Activated naive CD8-positive, alpha-beta T cell treated with anti-CD3 and anti-CD28 coated beads, Interleukin-2, amount 50 U/mL, for 24 hours (primary cell): Measurements from ENCODE around the gene RSPH1.

Experiments
- ATAC-seq: fragments of 150-1000 bp; cut with Tn5 transposase; one replicate; pipeline ENCODE4 v1.10.0; 2021
- DNase-seq: peaks from one replicate; pipeline ENCODE4 v3.0.0; 2021
- H3K27ac Mint-ChIP-seq: one replicate; pipeline ENCODE4 v1.8.0; 2021; ENCODE audit warnings: mild to moderate bottlenecking, mixed read lengths
- H3K27me3 Mint-ChIP-seq: one replicate; pipeline ENCODE4 v1.8.0; 2021; ENCODE audit warnings: mixed read lengths
- H3K36me3 Mint-ChIP-seq: one replicate; pipeline ENCODE4 v1.8.0; 2021; ENCODE audit warnings: low read depth, mixed read lengths
- H3K4me1 Mint-ChIP-seq: one replicate; pipeline ENCODE4 v1.8.0; 2021; ENCODE audit warnings: mixed read lengths
- H3K4me3 Mint-ChIP-seq: one replicate; pipeline ENCODE4 v1.8.0; 2021; ENCODE audit warnings: mild to moderate bottlenecking, moderate library complexity, mixed read lengths
- H3K9me3 Mint-ChIP-seq: one replicate; pipeline ENCODE4 v1.8.0; 2021; ENCODE audit warnings: mixed read lengths

RSPH1 gene

GRCh38 chr21:42465008-42465802, 30.8 kb downstream of the RSPH1 start:
- Mint-ChIP-seq H3K4me1 (peaks cover 68% of the 10 kb centered on the region), H3K9me3 (no peaks in the 10 kb centered on the region), H3K36me3 (peaks cover 3% of the 10 kb centered on the region), H3K27ac (peak overlapping the region; percentile 72), H3K4me3 (peak overlapping the region; percentile 28), H3K27me3 (peaks cover 3% of the 10 kb centered on the region)
- DNase-seq (peak; percentile 22), ATAC-seq (peak; percentile 2)

GRCh38 chr21:42463861-42464515, 32.0 kb downstream of the RSPH1 start:
- DNase-seq, result peak; percentile 66
- Mint-ChIP-seq H3K4me1 (peaks cover 73% of the 10 kb centered on the region), H3K4me3 (peak overlapping the region; percentile 12), H3K36me3 (peaks cover 3% of the 10 kb centered on the region), H3K27ac (peak overlapping the region; percentile 86), H3K9me3 (no peaks in the 10 kb centered on the region), H3K27me3 (peaks cover 3% of the 10 kb centered on the region)
- ATAC-seq, result peak; percentile 41

GRCh38 chr21:42461881-42462877, 33.8 kb downstream of the RSPH1 start:
- DNase-seq (no peak), ATAC-seq (peak; percentile 47)
- H3K27me3 Mint-ChIP-seq, result no peaks in the 10 kb centered on the region
- no peak overlapping the region for H3K27ac Mint-ChIP-seq
- peaks cover 70% of the 10 kb centered on the region for H3K4me1 Mint-ChIP-seq
- no peaks in the 10 kb centered on the region for H3K9me3 Mint-ChIP-seq
- H3K4me3 Mint-ChIP-seq, result peak overlapping the region; percentile 15
- peaks cover 3% of the 10 kb centered on the region for H3K36me3 Mint-ChIP-seq

GRCh38 chr21:42461185-42461520, 34.9 kb downstream of the RSPH1 start:
- H3K4me1 Mint-ChIP-seq, result peaks cover 73% of the 10 kb centered on the region
- H3K9me3 Mint-ChIP-seq, result no peaks in the 10 kb centered on the region
- no peak for ATAC-seq
- H3K27me3 Mint-ChIP-seq, result no peaks in the 10 kb centered on the region
- no peak for DNase-seq
- peaks cover 3% of the 10 kb centered on the region for H3K36me3 Mint-ChIP-seq
- peak overlapping the region; percentile 45 for H3K4me3 Mint-ChIP-seq
- H3K27ac Mint-ChIP-seq, result peak overlapping the region; percentile 80

GRCh38 chr21:42460391-42461184, 35.4 kb downstream of the RSPH1 start:
- Mint-ChIP-seq H3K9me3 (no peaks in the 10 kb centered on the region), H3K4me1 (peaks cover 73% of the 10 kb centered on the region), H3K27me3 (no peaks in the 10 kb centered on the region), H3K4me3 (peak overlapping the region; percentile 45), H3K36me3 (peaks cover 3% of the 10 kb centered on the region), H3K27ac (peak overlapping the region; percentile 80)
- DNase-seq (peak; percentile 51), ATAC-seq (peak; percentile 41)

GRCh38 chr21:42459546-42460215, 36.3 kb downstream of the RSPH1 start:
- no peaks in the 10 kb centered on the region for H3K27me3 Mint-ChIP-seq
- no peak overlapping the region for H3K4me3 Mint-ChIP-seq
- ATAC-seq (no peak), DNase-seq (no peak)
- H3K4me1 Mint-ChIP-seq, result peaks cover 67% of the 10 kb centered on the region
- peaks cover 3% of the 10 kb centered on the region for H3K36me3 Mint-ChIP-seq
- H3K9me3 Mint-ChIP-seq, result no peaks in the 10 kb centered on the region
- no peak overlapping the region for H3K27ac Mint-ChIP-seq

- no peak overlapping the region for H3K4me3 Mint-ChIP-seq
- H3K4me1 Mint-ChIP-seq, result peaks cover 64% of the 10 kb centered on the region
- no peaks in the 10 kb centered on the region for H3K27me3 Mint-ChIP-seq
- H3K36me3 Mint-ChIP-seq, result peaks cover 3% of the 10 kb centered on the region
- no peaks in the 10 kb centered on the region for H3K9me3 Mint-ChIP-seq
- no peak overlapping the region for H3K27ac Mint-ChIP-seq
- ATAC-seq, result no peak
- DNase-seq, result no peak
Observed at GRCh38 chr21:42459082-42459460, 37.0 kb downstream of the RSPH1 start.

GRCh38 chr21:42456457-42456856, 39.6 kb downstream of the RSPH1 start:
- peak; percentile 42 for DNase-seq
- Mint-ChIP-seq H3K4me1 (peaks cover 46% of the 10 kb centered on the region), H3K27me3 (no peaks in the 10 kb centered on the region), H3K4me3 (no peak overlapping the region), H3K27ac (no peak overlapping the region), H3K36me3 (no peaks in the 10 kb centered on the region), H3K9me3 (no peaks in the 10 kb centered on the region)
- peak; percentile 91 for ATAC-seq

- Mint-ChIP-seq H3K4me3 (no peak overlapping the region), H3K27me3 (no peaks in the 10 kb centered on the region), H3K4me1 (peaks cover 41% of the 10 kb centered on the region), H3K36me3 (no peaks in the 10 kb centered on the region), H3K9me3 (no peaks in the 10 kb centered on the region), H3K27ac (no peak overlapping the region)
- ATAC-seq, result no peak
- DNase-seq, result no peak
Observed at GRCh38 chr21:42455754-42456440, 40.1 kb downstream of the RSPH1 start.

- DNase-seq, result no peak
- no peak overlapping the region for H3K27ac Mint-ChIP-seq
- H3K36me3 Mint-ChIP-seq, result no peaks in the 10 kb centered on the region
- peaks cover 40% of the 10 kb centered on the region for H3K4me1 Mint-ChIP-seq
- H3K27me3 Mint-ChIP-seq, result no peaks in the 10 kb centered on the region
- no peaks in the 10 kb centered on the region for H3K9me3 Mint-ChIP-seq
- H3K4me3 Mint-ChIP-seq, result no peak overlapping the region
- ATAC-seq, result no peak
Observed at GRCh38 chr21:42455196-42455595, 40.8 kb downstream of the RSPH1 start.

- Mint-ChIP-seq H3K4me1 (peaks cover 40% of the 10 kb centered on the region), H3K9me3 (no peaks in the 10 kb centered on the region), H3K27me3 (no peaks in the 10 kb centered on the region), H3K36me3 (no peaks in the 10 kb centered on the region), H3K4me3 (no peak overlapping the region), H3K27ac (peak overlapping the region; percentile 1)
- no peak for ATAC-seq
- no peak for DNase-seq
Observed at GRCh38 chr21:42454786-42455185, 41.2 kb downstream of the RSPH1 start.

- Mint-ChIP-seq H3K27me3 (no peaks in the 10 kb centered on the region), H3K9me3 (no peaks in the 10 kb centered on the region), H3K4me1 (peaks cover 45% of the 10 kb centered on the region), H3K27ac (no peak overlapping the region), H3K4me3 (no peak overlapping the region), H3K36me3 (no peaks in the 10 kb centered on the region)
- DNase-seq (no peak), ATAC-seq (no peak)
Observed at GRCh38 chr21:42453986-42454570, 41.9 kb downstream of the RSPH1 start.
